HG02884 (cell line): ENCODE results near the gene DNHD1.
"Not testable (repeated sequence)": the region's sequence is repeated elsewhere in the genome, so short reads cannot be mapped to it uniquely, and the experiment has no call there.

ENCODE experiments used
- ATAC-seq: cut with Tn5 transposase; IDR thresholded peaks from one replicate; pipeline ENCODE4 v1.9.1; 2021; ENCODE audit warnings: mild to moderate bottlenecking, moderate library complexity; ENCODE audit not compliant: unreplicated experiment

The DNHD1 gene

DNA sequence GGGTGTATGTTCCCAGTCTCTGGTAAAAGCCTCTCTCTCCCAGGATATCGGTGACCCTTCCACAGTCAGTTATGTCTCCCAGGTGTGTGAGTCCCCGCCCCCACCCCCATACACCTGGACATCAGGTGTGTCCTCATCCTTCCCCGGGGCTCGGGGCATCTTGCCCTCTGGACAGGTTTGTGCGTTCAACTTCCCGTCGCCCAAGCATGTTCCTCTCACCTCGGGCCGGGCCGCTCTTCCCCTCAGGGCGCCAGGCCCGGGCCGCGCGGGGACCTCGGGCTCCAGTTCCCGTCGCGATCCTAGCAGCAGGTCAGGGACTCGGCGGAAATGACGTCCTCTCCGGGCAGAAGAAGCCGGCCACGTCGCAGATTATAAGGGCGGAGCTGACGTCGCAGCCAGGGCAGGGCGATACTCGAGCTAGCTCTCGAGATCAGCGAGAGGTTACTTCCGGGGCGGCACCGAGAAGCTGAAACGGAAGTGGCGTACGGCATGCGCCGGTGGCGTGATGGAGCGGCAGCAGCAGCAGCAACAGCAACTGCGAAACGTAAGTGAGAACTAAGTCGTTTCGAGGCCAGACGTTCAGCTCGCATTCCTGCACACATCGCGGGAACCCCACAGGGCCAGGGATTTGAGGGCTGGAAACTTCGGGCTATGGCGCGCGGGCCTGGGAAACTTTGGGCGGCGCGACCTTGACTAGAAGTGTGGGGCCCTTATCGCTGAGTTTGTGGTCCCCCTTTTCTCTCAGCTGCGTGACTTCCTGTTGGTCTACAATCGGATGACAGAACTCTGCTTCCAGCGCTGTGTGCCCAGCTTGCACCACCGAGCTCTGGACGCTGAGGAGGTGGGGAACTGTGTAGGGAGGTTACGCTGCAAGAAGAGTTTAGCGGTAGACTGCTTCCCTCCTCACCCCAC, 15.8 kb upstream of the DNHD1 start, which contains the start of the genes ARFIP2 and TIMM10B:
Gene ARFIP2 (minus strand): TSS at position 320 of the 912 bp plus-strand sequence. CDS start 910 bp downstream, outside the sequence.
Gene TIMM10B (plus strand): TSS at position 490 of the 912 bp plus-strand sequence. CDS start 16 bp downstream, at position 506.
- ATAC-seq: peak; percentile 99

DNA sequence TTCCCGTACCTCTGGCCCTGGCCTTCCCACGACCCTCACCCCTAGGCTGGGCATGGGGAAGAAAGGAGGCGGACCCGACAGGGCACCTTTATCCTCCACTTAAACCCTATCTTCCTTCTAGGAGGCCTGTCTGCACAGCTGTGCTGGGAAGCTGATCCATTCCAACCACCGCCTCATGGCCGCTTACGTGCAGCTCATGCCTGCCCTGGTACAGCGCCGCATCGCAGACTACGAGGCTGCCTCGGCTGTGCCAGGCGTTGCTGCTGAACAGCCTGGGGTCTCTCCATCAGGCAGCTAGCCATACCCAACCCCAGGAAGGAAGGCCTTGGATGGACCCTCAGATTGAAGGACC, 15.2 kb upstream of the DNHD1 start:
- no peak for ATAC-seq

GRCh38 chr11:6482441-6482840, 14.6 kb upstream of the DNHD1 start:
- no peak for ATAC-seq

DNA sequence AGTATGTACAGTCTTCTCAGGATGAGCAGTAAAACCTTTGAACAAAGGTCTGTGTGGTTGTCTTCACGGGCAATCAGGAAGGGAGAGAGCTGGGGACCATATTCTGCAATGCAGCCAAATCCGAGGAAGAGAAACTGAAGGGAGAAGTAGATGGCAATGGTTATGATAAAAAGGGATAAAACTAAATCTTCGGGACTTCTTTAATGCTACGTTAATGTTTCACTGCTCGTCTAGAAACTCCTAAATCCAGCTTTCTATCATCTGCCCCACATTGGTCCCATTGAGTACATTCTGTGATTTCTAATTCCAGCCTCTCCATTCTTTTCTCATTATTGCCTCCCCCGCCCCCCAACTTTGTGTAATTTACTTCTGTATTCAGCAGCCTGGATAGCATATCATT, 14.1 kb upstream of the DNHD1 start:
- no peak for ATAC-seq

DNA sequence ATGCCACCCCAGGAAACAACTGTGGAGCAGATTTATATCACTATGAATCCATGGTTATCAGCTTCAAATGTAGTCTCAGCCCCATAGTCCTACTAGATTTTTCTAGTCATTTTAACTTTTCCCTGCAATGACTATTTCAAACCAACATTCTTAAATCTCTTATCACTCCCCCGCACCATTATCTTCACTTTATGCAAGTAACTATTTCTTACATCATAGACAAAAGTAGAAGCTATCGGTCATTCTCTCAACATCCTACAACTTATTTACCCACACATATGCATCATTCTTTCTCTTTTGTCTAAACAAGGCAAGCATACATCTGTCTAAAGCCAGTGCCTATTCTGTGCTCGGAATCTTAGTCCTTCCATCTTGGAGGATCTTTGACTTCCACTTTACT, 11.4 kb upstream of the DNHD1 start:
- no peak for ATAC-seq

GRCh38 chr11:6486256-6486655, 10.8 kb upstream of the DNHD1 start:
- no peak for ATAC-seq

DNA sequence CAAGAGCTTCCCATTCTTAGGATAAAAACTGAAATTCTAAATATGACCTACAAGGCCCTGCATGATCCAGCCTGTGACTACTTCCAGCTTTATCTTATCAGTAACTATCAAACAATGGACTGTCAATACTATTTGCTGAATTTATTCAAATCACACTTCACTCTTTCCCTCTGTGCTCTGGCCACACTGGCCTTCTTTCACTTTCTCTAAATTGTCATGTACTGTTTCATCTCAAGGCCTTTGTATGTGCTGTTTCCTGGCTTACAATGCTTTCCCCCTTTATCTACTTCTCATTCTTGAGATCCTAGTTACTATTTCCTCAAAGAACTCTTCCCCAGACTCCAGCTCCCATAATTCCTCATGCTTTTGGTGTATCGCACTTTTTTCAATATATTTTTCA, 10.1 kb upstream of the DNHD1 start:
- ATAC-seq: no peak

GRCh38 chr11:6488342-6488741, 8.7 kb upstream of the DNHD1 start:
- no peak for ATAC-seq

DNA sequence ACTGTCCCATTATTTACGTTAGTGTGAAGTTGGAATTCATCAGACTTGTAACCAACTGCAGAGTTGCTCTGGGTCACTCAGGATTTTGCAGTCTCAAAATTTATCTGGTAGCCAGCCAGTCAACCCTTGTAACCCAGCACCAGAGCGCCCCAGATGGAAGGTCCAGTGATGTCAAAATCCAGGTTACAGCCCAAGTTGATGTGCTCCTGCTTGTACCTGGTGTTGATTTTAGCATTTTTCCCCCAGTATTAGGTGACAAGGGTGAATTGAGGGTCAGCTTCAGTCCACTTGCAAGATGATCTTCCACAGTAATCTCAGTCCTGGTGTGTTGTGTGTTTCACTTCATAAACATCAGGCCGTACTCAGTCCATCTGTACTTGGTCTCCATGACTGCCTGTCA, 8.3 kb upstream of the DNHD1 start:
- no peak for ATAC-seq

DNA sequence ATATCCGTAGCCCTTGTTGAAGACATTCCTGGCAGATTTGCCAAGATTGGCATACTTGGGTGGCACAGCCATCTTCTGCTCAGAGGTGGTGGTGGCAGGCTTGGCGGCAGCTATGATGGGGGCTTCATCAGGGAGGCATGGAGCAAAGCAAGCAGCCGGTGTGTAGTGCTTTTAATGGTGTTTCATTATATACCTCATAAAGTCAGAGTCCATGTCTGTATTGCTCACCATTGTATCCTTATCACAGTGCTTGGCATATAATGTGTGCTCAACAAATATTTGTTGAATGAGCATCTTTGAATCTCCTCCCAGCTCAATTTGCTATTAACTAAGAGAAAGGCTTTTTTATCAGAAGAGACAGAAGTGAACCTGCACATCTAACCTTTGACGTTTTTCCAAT, 7.8 kb upstream of the DNHD1 start:
- ATAC-seq: no peak

DNA sequence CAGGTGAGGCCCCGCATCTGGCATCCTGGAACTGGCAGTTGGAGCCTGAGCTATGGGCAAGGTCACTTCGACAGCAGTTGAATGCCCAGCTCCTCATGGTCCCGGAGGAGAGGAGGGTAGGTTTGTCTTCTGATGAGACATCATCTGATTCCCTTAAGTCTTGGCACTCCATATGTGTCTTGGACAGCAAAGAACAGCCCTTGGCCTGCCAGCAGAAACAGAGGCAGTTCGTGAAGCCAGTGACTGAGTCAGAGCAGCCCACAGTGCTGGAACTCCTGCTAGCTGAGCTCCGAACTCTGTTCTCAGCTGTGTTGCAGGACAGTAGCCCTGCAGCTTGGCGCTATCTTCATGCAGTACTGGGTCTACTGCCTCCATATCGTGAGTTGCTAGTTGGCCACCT, 1.0 kb downstream of the DNHD1 start:
- ATAC-seq: no peak

DNA sequence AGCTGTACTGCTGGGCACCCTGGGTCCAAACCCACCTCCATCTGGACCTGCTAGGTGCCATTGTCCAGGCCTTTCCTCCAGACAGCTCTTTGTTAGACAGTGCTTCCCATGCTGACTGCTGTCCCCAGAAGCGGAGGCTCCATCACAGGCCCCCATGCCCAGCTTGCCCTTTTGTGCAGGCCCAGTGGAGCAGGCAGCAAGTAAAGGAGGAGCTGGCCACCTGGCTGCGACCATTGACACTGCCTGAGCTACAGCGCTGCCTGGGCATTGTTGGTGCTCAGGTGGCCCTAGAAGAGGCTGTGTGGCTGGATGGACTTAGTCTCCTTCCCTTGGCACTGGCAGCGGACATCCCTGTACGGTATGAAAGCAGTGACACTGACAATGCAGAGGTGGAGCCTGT, 1.5 kb downstream of the DNHD1 start:
- no peak for ATAC-seq

DNA sequence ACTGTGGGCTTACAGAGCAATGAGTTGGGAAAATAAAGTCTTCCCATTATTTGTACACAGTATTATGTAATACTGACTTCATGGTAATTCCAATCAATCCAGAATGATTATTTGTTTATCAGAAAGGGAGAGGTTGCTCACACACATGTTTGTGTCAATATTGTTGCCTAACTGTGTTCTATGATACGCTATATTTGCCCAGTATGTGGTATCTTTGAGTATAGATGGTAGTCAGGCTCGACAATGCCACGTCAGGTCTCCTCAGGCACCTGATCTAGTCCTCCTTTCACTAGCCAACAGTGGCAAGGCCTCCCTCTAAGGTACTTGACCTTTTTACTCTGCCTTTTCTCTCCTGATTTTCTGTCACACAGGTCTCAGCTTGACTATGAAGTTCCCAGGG, 5.3 kb downstream of the DNHD1 start:
- ATAC-seq: no peak

GRCh38 chr11:6504166-6504565, 7.1 kb downstream of the DNHD1 start:
- no peak for ATAC-seq

GRCh38 chr11:6505577-6506240, 8.6 kb downstream of the DNHD1 start:
- ATAC-seq: no peak

GRCh38 chr11:6516865-6517264, 19.8 kb downstream of the DNHD1 start:
- no peak for ATAC-seq

- ATAC-seq: no peak
These were observed 23.2 kb downstream of the DNHD1 start for GRCh38 chr11:6520265-6520664.

DNA sequence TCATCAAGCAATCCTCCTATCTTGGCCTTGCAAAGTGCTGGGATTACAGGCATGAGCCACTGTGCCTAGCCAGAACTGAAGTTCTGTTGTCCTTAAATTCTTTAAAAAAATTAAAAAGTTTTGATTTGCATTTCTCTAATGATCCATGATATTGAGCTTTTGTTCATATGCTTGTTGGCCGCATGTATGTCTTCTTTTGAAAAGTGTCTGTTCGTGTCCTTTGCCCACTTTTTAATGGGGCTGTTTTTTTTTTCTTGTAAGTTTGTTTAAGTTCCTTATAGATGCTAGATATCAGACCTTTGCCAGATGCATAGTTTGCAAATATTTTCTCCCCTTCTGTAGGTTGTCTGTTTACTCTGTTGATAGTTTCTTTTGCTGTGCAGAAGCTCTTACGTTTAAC, 24.9 kb downstream of the DNHD1 start:
- not testable (repeated sequence) for ATAC-seq

DNA sequence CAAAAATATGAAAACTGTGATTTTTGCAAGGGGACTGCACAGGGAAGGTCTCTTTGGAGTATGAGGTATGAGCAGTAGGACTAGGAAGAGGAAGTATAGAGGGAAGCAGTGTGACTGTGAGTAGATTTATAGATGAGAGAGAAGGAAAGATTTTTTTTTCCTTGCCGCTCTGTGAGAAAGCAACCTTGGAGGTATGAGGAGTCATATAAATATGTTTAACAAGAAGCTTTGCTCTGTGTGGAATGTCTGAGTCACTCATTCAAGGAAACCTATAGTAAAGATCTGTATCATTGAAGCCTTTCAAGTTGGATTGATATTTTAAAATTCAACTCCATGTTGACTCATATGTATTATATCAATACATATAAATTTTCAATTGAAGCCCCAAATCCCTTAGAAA, 26.2 kb downstream of the DNHD1 start:
- no peak for ATAC-seq

GRCh38 chr11:6526411-6527135, 29.5 kb downstream of the DNHD1 start:
- no peak for ATAC-seq

- ATAC-seq: no peak
These were observed 32.2 kb downstream of the DNHD1 start for GRCh38 chr11:6529266-6529665.

GRCh38 chr11:6530848-6531247, 33.8 kb downstream of the DNHD1 start:
- ATAC-seq: no peak
